BJ (cell line): ENCODE data around the gene HS1BP3. TPM values are rescaled to one million over a fixed set of nuclear protein-coding genes. Genes with fewer than 3 reads are reported as not detected.

Experiments used
- CTCF ChIA-PET: fragments of 350-600 bp; formaldehyde crosslinking; extraction: SDS; loops from one replicate; lab custom pipeline; 2021; ENCODE audit warnings: antibody characterized with exemption, inconsistent platforms; lab: Yijun Ruan, JAX
- POLR2A ChIA-PET: fragments of 300-600 bp; sonication (Branson Sonifier 250); formaldehyde crosslinking; extraction: SDS; loops from one replicate; lab custom pipeline; 2021; ENCODE audit warnings: antibody characterized with exemption; lab: Charles Lee
- DNase-seq: peaks from one replicate; pipeline ENCODE4 v3.0.0-alpha.2; 2011; ENCODE audit warnings: low read depth
- H3K27me3 ChIP-seq: 2 replicates; pipeline ENCODE4 v1.6.0; 2011; ENCODE audit warnings: low read length; ENCODE audit not compliant: control insufficient read depth, insufficient read depth
- H3K36me3 ChIP-seq: 2 replicates; pipeline ENCODE4 v1.5.1; 2011; ENCODE audit warnings: low read length; ENCODE audit not compliant: control insufficient read depth, insufficient read depth
- H3K4me3 ChIP-seq: 2 replicates; pipeline ENCODE4 v1.5.1; 2011; ENCODE audit warnings: low read depth, mild to moderate bottlenecking, control low read depth, low read length
- polyA plus RNA-seq: library from polyadenylated mRNA; depleted of rRNA; stranded (reverse); fragments of >200 nt; gene quantifications from 2 replicates; pipeline ENCODE4 v1.2.3, GENCODE V29; 2011
- TF ChIP-seq, protein P1 (sequence below): IDR thresholded peaks from 2 replicates; pipeline ENCODE4 v1.5.1; 2011; ENCODE audit warnings: low read depth, mild to moderate bottlenecking, control low read depth, inconsistent platforms, low read length, moderate library complexity; ENCODE audit not compliant: insufficient read depth

HS1BP3 gene
- polyA plus RNA-seq, 1 experiment = 13.6 TPM

DNA sequence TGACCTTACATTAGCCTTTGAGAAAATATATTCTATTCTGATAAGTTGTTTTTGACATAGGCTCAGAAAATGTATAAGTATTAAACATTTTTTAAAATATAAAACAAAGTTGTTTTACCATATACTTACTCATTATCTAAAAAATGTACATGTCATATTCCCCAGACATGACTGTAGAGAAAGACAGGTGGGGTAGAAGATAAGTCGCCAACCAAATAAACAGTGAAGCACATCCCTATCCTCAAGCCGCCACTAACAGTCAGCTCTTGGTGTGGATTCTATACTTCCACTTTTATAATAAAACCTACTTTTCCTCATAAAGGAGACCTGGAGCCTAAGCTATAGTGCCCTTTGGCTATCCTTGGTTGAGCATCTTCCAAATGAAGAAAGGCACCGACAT lies 42.4 kb upstream of the HS1BP3 start:
- H3K27me3 ChIP-seq = no peaks in the 10 kb centered on the region
- ChIA-PET POLR2A (no interaction called here), CTCF (interaction anchor here (0.7 to 2.2 kb wide), 3 partner anchors 11 to 55 kb away, joined by 3 to 11 read pairs (median 3); no protein-coding TSS in a partner anchor)
- DNase-seq = no peak
- TF ChIP-seq, protein P1, sequence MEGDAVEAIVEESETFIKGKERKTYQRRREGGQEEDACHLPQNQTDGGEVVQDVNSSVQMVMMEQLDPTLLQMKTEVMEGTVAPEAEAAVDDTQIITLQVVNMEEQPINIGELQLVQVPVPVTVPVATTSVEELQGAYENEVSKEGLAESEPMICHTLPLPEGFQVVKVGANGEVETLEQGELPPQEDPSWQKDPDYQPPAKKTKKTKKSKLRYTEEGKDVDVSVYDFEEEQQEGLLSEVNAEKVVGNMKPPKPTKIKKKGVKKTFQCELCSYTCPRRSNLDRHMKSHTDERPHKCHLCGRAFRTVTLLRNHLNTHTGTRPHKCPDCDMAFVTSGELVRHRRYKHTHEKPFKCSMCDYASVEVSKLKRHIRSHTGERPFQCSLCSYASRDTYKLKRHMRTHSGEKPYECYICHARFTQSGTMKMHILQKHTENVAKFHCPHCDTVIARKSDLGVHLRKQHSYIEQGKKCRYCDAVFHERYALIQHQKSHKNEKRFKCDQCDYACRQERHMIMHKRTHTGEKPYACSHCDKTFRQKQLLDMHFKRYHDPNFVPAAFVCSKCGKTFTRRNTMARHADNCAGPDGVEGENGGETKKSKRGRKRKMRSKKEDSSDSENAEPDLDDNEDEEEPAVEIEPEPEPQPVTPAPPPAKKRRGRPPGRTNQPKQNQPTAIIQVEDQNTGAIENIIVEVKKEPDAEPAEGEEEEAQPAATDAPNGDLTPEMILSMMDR = no peak
- H3K36me3 ChIP-seq = no peaks in the 10 kb centered on the region
- no peak overlapping the region for H3K4me3 ChIP-seq

DNA sequence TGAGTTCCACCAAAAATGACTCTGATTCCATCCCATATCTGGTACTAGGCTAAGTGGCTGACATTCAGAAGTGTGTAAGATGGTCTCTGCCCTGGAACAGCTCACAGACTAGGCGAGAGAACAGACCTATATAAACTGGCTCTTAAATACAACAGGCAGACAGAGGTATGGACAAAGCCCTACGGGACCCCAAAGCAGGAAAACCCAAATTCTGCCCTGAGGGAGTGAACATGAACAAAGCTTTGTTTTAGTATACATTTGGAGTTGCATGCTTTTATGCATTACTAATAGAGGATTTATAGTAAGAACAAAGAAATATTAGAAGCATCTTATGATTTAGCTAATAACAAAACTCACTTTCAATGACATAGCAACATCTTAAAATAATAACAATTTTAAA lies 41.2 kb upstream of the HS1BP3 start:
- Histone ChIP-seq H3K27me3 (no peaks in the 10 kb centered on the region), H3K4me3 (no peak overlapping the region), H3K36me3 (no peaks in the 10 kb centered on the region)
- CTCF ChIA-PET = interaction anchor here (1.3 to 2.2 kb wide), 2 partner anchors 10 to 31 kb away, joined by 6 to 11 read pairs; no protein-coding TSS in a partner anchor
- no peak for DNase-seq
- POLR2A ChIA-PET = no interaction called here
- TF ChIP-seq, protein P1 = no peak

DNA sequence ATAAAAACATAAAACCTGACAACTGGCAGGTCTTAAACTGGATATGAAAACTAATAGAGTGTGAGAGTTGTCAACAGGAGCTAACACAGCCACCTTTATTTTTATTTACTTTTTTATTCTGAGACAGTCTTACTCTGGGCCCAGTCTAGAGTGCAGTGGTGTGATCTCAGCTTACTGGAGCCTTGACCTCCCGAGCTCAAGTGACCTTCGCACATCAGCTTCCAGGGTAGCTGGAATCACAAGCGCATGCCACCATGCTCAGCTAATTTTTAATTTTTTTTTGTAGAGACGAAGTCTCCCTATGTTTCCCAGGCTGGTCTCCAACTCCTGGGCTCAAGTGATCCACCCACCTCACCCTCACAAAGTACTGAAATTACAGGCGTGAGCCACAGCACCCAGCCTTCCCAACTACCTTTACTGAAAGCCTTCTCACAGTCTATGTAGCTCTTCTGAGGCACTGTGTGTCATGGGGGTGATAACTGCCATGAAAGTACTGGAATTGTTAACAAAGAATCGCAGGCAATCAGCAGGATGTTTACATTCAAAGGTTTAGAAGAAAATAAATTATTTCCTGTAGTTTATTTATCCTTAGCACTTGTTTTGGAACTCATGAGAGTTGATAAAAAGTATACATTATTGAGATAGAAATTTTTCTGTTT lies 40.3 kb upstream of the HS1BP3 start:
- ChIA-PET CTCF (interaction anchor here (0.9 to 1.3 kb wide), 3 partner anchors 15 to 30 kb away, joined by 3 to 4 read pairs (median 3); no protein-coding TSS in a partner anchor), POLR2A (no interaction called here)
- H3K27me3 ChIP-seq = no peaks in the 10 kb centered on the region
- DNase-seq = no peak
- no peaks in the 10 kb centered on the region for H3K36me3 ChIP-seq
- TF ChIP-seq, protein P1 = no peak
- H3K4me3 ChIP-seq = no peak overlapping the region

DNA sequence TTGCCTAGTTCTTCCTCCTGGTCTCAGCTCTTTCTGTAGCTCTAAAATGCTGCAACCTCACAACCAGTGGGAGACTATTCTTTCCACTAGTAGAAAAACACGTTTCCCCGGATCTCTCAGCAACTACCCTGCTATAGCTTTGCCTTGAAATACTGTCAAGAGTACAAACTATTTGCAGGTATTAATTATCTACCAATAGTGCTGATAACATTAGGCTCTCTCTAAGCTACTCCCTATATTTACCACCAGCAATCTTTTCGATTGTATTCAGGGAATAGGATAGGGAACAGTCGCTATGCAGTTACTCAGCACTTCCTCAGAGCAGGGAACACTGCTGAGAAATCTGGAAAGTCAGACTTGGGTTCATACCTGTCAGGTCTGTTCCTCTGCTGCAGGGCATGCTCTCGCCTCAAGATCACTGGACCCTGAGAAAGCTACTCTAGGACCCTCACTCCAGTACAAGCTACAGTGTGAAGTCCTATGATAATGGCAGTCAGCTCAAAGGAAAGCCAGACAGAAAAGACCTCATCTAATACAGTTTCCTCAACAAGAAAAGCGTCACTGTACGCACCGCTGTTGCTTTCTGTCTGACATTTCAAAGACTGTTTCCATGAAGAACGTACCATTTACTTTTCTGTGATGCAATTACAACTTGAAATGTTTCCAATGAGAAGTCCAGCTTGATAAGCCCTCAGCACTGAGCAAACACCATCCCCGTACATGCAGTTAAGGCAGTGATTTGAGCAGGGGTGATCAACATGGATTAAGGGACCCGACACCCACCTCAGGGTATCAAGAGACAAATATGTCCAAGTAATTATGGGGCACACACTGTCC lies 38.7 kb upstream of the HS1BP3 start:
- TF ChIP-seq, protein P1 = no peak
- H3K27me3 ChIP-seq = no peaks in the 10 kb centered on the region
- H3K36me3 ChIP-seq = peaks cover 2% of the 10 kb centered on the region; the same call in 1 of the 2 replicates
- DNase-seq = no peak
- no peak overlapping the region for H3K4me3 ChIP-seq
- ChIA-PET CTCF (interaction anchor here (1.4 kb wide), 1 partner anchor 14 kb away, joined by 7 read pairs; no protein-coding TSS in a partner anchor), POLR2A (no interaction called here)

DNA sequence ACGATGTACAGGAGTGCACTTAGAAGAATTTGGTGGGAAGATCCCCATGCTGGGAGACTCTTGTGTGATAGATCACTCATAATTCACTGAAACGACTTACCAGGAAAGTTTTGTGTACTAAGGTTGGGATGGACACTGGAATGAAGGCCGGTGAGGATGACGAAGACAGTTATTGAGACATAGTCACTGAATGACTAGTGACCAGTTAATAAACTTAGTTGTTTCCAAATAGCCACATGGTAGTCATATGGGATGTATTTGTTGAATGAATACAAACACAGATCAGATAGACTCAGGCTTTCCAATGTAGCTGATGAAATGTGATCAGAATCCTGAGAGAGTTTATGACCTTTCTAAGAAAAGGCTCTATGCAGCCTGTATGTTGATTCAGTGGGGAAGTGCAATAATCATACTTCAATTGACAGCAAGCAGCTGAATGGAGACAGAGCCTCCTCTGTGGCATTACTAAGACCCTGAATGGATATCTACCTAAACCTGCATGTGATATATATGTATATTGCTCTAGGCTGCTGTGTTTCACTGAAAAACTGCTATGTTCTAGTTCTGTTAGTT lies 36.4 kb upstream of the HS1BP3 start:
- Histone ChIP-seq H3K36me3 (peaks cover 3% of the 10 kb centered on the region), H3K27me3 (no peaks in the 10 kb centered on the region), H3K4me3 (no peak overlapping the region)
- ChIA-PET CTCF (interaction anchor here (0.7 to 1.2 kb wide), 3 partner anchors 12 to 276 kb away, joined by 3 to 5 read pairs (median 5); no protein-coding TSS in a partner anchor), POLR2A (interaction anchor here (0.6 kb wide), 1 partner anchor 861 kb away, joined by 3 read pairs; no protein-coding TSS in a partner anchor)
- DNase-seq = no peak
- TF ChIP-seq, protein P1 = no peak
